ENCODE measurements around the gene AGPAT2. TPM values are rescaled to one million over a fixed set of nuclear protein-coding genes. Genes with fewer than 3 reads are reported as not detected.

AGPAT2 gene
- polyA plus RNA-seq, 1 of the 3 experiments (the other 2 are of a cell fraction): 46.8 TPM

GRCh38 chr9:136719195-136719880 is 32.1 kb upstream of the AGPAT2 start:
- no peak for DNase-seq
- CTCF ChIA-PET: interaction anchor here (0.6 to 8.4 kb wide), 4 partner anchors 9 to 252 kb away, joined by 3 to 99 read pairs (median 4); partner anchors contain the start of gene LCN8
- H3K79me2 ChIP-seq (ENCODE audit: insufficient read depth): peaks cover 5% of the 10 kb centered on the region
- POLR2A ChIA-PET: interaction anchor here (1.3 kb wide), 1 partner anchor 8 kb away, joined by 8 read pairs; no protein-coding TSS in a partner anchor
- TF ChIP-seq NRF1 (IDR thresholded peaks at IDR 0.05; ENCODE audit: low read depth, low read length) (no peak), MAX (IDR thresholded peaks at IDR 0.05; ENCODE audit: low read depth) (no peak), NFIC (IDR thresholded peaks at IDR 0.05; ENCODE audit: borderline replicate concordance) (no peak), ELF1 (IDR thresholded peaks at IDR 0.05) (no peak), JUND (IDR thresholded peaks at IDR 0.05) (no peak), FOXJ3 (CRISPR knock-in tag; IDR thresholded peaks at IDR 0.05) (no peak), RCOR1 (IDR thresholded peaks at IDR 0.05; ENCODE audit: low read length) (no peak), RAD21 (IDR thresholded peaks at IDR 0.05; ENCODE audit: low read length) (no peak), PBX3 (IDR thresholded peaks at IDR 0.05) (no peak), GABPA (IDR thresholded peaks at IDR 0.05; ENCODE audit: low read depth) (no peak), FOSL2 (IDR thresholded peaks at IDR 0.05; ENCODE audit: borderline replicate concordance, low read depth) (no peak), EZH2phosphoT487 (IDR thresholded peaks at IDR 0.05; ENCODE audit: borderline replicate concordance, low read depth) (no peak), MEF2A (IDR thresholded peaks at IDR 0.05; ENCODE audit: borderline replicate concordance, low read depth) (no peak)
- peaks cover 8% of the 10 kb centered on the region for H3F3A ChIP-seq (replicated peaks; ENCODE audit: insufficient read depth)
- no peaks in the 10 kb centered on the region for H3K9me2 ChIP-seq
- H3K9ac ChIP-seq: no peak overlapping the region
- peaks cover 0 to 11% of the 10 kb centered on the region in 2 experiments; a peak in 1 of 4 replicates for H3K4me1 ChIP-seq (ENCODE audit: control insufficient read depth in 1 of 2, insufficient read depth in 2 of 2, low read depth in 1 of 2, low read length in 1 of 2)
- H3K9me3 ChIP-seq: no peaks in the 10 kb centered on the region
- no peak overlapping the region for H3K4me2 ChIP-seq
- no peak overlapping the region for H3K4me3 ChIP-seq (ENCODE audit: low read depth in 2 of 2, low read length in 1 of 2)
- H3K27me3 ChIP-seq (ENCODE audit: insufficient read depth): no peaks in the 10 kb centered on the region
- 70% methylated on average over 10 of the region's 24 CpGs for WGBS (ENCODE audit: low lambda C conversion rate)
- H4K20me1 ChIP-seq (ENCODE audit: insufficient read depth): peaks cover 36% of the 10 kb centered on the region
- peaks cover 4 to 24% of the 10 kb centered on the region in 2 experiments for H3K36me3 ChIP-seq (replicated peaks in 1 of 2; ENCODE audit: control insufficient read depth in 1 of 2, insufficient read depth in 2 of 2, low read length in 1 of 2)
- no peak overlapping the region for H2AFZ ChIP-seq (ENCODE audit: low read depth)
- H3K27ac ChIP-seq (ENCODE audit: low read depth in 2 of 2, low read length in 1 of 2): no peak overlapping the region

- TF ChIP-seq SMC3 (IDR thresholded peaks at IDR 0.05; ENCODE audit: low read depth, low read length): no peak
- TF ChIP-seq TAF1 (IDR thresholded peaks at IDR 0.05; ENCODE audit: borderline replicate concordance, low read depth, low read length): no peak
- no peak for TF ChIP-seq SIN3A (IDR thresholded peaks at IDR 0.05; ENCODE audit: borderline replicate concordance, low read depth, low read length)
- TF ChIP-seq RXRA (IDR thresholded peaks at IDR 0.05; ENCODE audit: borderline replicate concordance, low read depth): no peak
- TF ChIP-seq TEAD4 (IDR thresholded peaks at IDR 0.05; ENCODE audit: borderline replicate concordance, insufficient read depth): no peak
- no peak for TF ChIP-seq EP300 (IDR thresholded peaks at IDR 0.05; ENCODE audit: borderline replicate concordance in 1 of 2, low read depth in 1 of 2, low read length in 1 of 2)
- TF ChIP-seq CHD2 (IDR thresholded peaks at IDR 0.05; ENCODE audit: low read length, partially characterized antibody): no peak
- H4K20me1 ChIP-seq (ENCODE audit: insufficient read depth): peaks cover 28% of the 10 kb centered on the region
- H3K9me3 ChIP-seq: no peaks in the 10 kb centered on the region
- H3K9ac ChIP-seq: no peak overlapping the region
- no peaks in the 10 kb centered on the region for H3K79me2 ChIP-seq (ENCODE audit: insufficient read depth)
- no peak for DNase-seq
- no peak overlapping the region for H2AFZ ChIP-seq (ENCODE audit: low read depth)
- peaks cover 0 to 17% of the 10 kb centered on the region in 2 experiments; a peak in 1 of 4 replicates for H3K4me1 ChIP-seq (ENCODE audit: control insufficient read depth in 1 of 2, insufficient read depth in 2 of 2, low read depth in 1 of 2, low read length in 1 of 2)
- H3K27me3 ChIP-seq (ENCODE audit: insufficient read depth): no peaks in the 10 kb centered on the region
- no peaks in the 10 kb centered on the region for H3K9me2 ChIP-seq
- peaks cover under 1% of the 10 kb centered on the region for H3F3A ChIP-seq (replicated peaks; ENCODE audit: insufficient read depth)
- no peak overlapping the region for H3K27ac ChIP-seq (ENCODE audit: low read depth in 2 of 2, low read length in 1 of 2)
- POLR2A ChIA-PET: interaction anchor here (0.6 to 1.3 kb wide), 2 partner anchors 9 to 74 kb away, joined by 3 to 8 read pairs; no protein-coding TSS in a partner anchor
- CTCF ChIA-PET: interaction anchor here (0.6 to 8.4 kb wide), 4 partner anchors 9 to 251 kb away, joined by 3 to 99 read pairs (median 4); partner anchors contain the start of gene LCN8
- H3K4me2 ChIP-seq: no peak overlapping the region
- H3K4me3 ChIP-seq (ENCODE audit: low read depth in 2 of 2, low read length in 1 of 2): no peak overlapping the region
- peaks cover 0 to 16% of the 10 kb centered on the region in 2 experiments for H3K36me3 ChIP-seq (replicated peaks in 1 of 2; ENCODE audit: control insufficient read depth in 1 of 2, insufficient read depth in 2 of 2, low read length in 1 of 2)
- 87% methylated on average over 11 of the region's 20 CpGs for WGBS (ENCODE audit: low lambda C conversion rate)
Measured at GRCh38 chr9:136718345-136719194, 31.3 kb upstream of the AGPAT2 start.
